GM12892 (cell line): ENCODE measurements around the gene LDLRAD4.

ENCODE experiments used
- POLR2A ChIP-seq: IDR thresholded peaks from 2 replicates; pipeline ENCODE4 v1.6.1; 2011; ENCODE audit warnings: low read depth, low read length, control low read depth
- POLR2AphosphoS5 ChIP-seq: IDR thresholded peaks from 2 replicates; pipeline ENCODE4 v1.6.1; 2011; ENCODE audit warnings: low read depth, low read length, control low read depth
- TAF1 ChIP-seq: IDR thresholded peaks from 2 replicates; pipeline ENCODE4 v1.6.1; 2011; ENCODE audit warnings: low read depth, mild to moderate bottlenecking, control low read depth, low read length, borderline replicate concordance

GRCh38 chr18:13406049-13406615 is 187.6 kb downstream of the LDLRAD4 start:
- no peak for TF ChIP-seq POLR2A
- no peak for TF ChIP-seq TAF1
- no peak for TF ChIP-seq POLR2AphosphoS5
